ENCODE data around the gene PTOV1. TPM values are rescaled to one million over a fixed set of nuclear protein-coding genes. Genes with fewer than 3 reads are reported as not detected.

The PTOV1 gene
- total RNA-seq, 1 donor from 2014 or later, result 143 TPM

GRCh38 chr19:49838885-49839588, 11.9 kb upstream of the PTOV1 start:
- no peak for ATAC-seq
- no peak for DNase-seq (ENCODE audit: low spot score)
- intact Hi-C loops (cut with DNase I), result no loop called here

GRCh38 chr19:49839713-49840112, 11.2 kb upstream of the PTOV1 start:
- intact Hi-C loops (cut with DNase I), result no loop called here
- DNase-seq (ENCODE audit: low spot score) (no peak), ATAC-seq (no peak)

GRCh38 chr19:49840321-49840720, 10.6 kb upstream of the PTOV1 start:
- no peak for ATAC-seq
- no peak for DNase-seq (ENCODE audit: low spot score)
- intact Hi-C loops (cut with DNase I), result no loop called here

- DNase-seq (ENCODE audit: low spot score) (no peak), ATAC-seq (no peak)
- intact Hi-C loops (cut with DNase I), result no loop called here
These were observed 10.2 kb upstream of the PTOV1 start for GRCh38 chr19:49840736-49841249.

- DNase-seq (ENCODE audit: low spot score) (no peak), ATAC-seq (no peak)
- intact Hi-C loops (cut with DNase I), result no loop called here
These were observed 7.7 kb upstream of the PTOV1 start for GRCh38 chr19:49843265-49843664.

GRCh38 chr19:49844138-49845095, 6.5 kb upstream of the PTOV1 start:
- ATAC-seq (no peak), DNase-seq (ENCODE audit: low spot score) (no peak)
- intact Hi-C loops (cut with DNase I), result no loop called here

GRCh38 chr19:49845414-49845813, 5.5 kb upstream of the PTOV1 start:
- DNase-seq (ENCODE audit: low spot score), result no peak

GRCh38 chr19:49846408-49846807, 4.6 kb upstream of the PTOV1 start:
- DNase-seq (ENCODE audit: low spot score) (no peak), ATAC-seq (no peak)
- intact Hi-C loops (cut with DNase I), result no loop called here

More at GRCh38 chr19:49845414-49845813, 5.5 kb upstream of the PTOV1 start:
- no peak for ATAC-seq
- intact Hi-C loops (cut with DNase I), result no loop called here

- ATAC-seq (no peak), DNase-seq (ENCODE audit: low spot score) (no peak)
- intact Hi-C loops (cut with DNase I), result loop anchor here (1.0 kb wide), 1 partner anchor 22 kb away; no protein-coding TSS in a partner anchor
These were observed 2.9 kb upstream of the PTOV1 start for GRCh38 chr19:49847731-49848696.

- DNase-seq (ENCODE audit: low spot score), result no peak
- no peak for ATAC-seq
- intact Hi-C loops (cut with DNase I), result no loop called here
These were observed 2.0 kb upstream of the PTOV1 start for GRCh38 chr19:49848938-49849337.

- intact Hi-C loops (cut with DNase I), result no loop called here
- DNase-seq (ENCODE audit: low spot score), result no peak
- no peak for ATAC-seq
These were observed 1.3 kb upstream of the PTOV1 start for GRCh38 chr19:49849433-49850220.

GRCh38 chr19:49850221-49850486, 805 bp upstream of the PTOV1 start:
- ATAC-seq (peak; percentile 10), DNase-seq (ENCODE audit: low spot score) (no peak)
- intact Hi-C loops (cut with DNase I), result no loop called here

GRCh38 chr19:49851456-49852259, 699 bp downstream of the PTOV1 start:
- intact Hi-C loops (cut with DNase I), result no loop called here
- ATAC-seq, result no peak
- peak; percentile 77 for DNase-seq (ENCODE audit: low spot score)

- intact Hi-C loops (cut with DNase I), result no loop called here
- ATAC-seq (no peak), DNase-seq (ENCODE audit: low spot score) (no peak)
These were observed 1.7 kb downstream of the PTOV1 start for GRCh38 chr19:49852631-49853126.

GRCh38 chr19:49853852-49854377, 3.0 kb downstream of the PTOV1 start:
- ATAC-seq (no peak), DNase-seq (ENCODE audit: low spot score) (no peak)
- intact Hi-C loops (cut with DNase I), result no loop called here

- intact Hi-C loops (cut with DNase I), result loop anchor here (5.0 kb wide), 1 partner anchor 1588 kb away; no protein-coding TSS in a partner anchor
- peak; percentile 64 for DNase-seq (ENCODE audit: low spot score)
- no peak for ATAC-seq
These were observed 3.7 kb downstream of the PTOV1 start for GRCh38 chr19:49854378-49855263.

All from sciatic nerve (tissue), 2 donors.